Endodermal cell (in vitro differentiated cells): ENCODE measurements around the gene SH3GL2. TPM values are rescaled to one million over a fixed set of nuclear protein-coding genes. Genes with fewer than 3 reads are reported as not detected.

Experiments
- DNase-seq: peaks from one replicate; pipeline ENCODE4 v3.0.0-alpha.2; 2017
- H3K27ac ChIP-seq: 2 replicates; pipeline ENCODE4 v1.5.1; 2013; ENCODE audit warnings: mild to moderate bottlenecking, low read depth, low read length, moderate library complexity
- H3K27me3 ChIP-seq: 2 replicates; pipeline ENCODE4 v1.6.1; 2013; ENCODE audit warnings: mild to moderate bottlenecking, low read length, moderate library complexity; ENCODE audit not compliant: insufficient read depth, control insufficient read depth, poor library complexity, severe bottlenecking
- H3K36me3 ChIP-seq: 2 replicates; pipeline ENCODE4 v1.7.0; 2013; ENCODE audit warnings: mild to moderate bottlenecking, low read length, moderate library complexity; ENCODE audit not compliant: control insufficient read depth, insufficient read depth
- H3K4me1 ChIP-seq: one replicate; pipeline ENCODE4 v1.7.0; 2013; ENCODE audit warnings: low read length; ENCODE audit not compliant: control insufficient read depth, insufficient read depth
- H3K4me3 ChIP-seq: 2 replicates; pipeline ENCODE4 v1.5.1; 2013; ENCODE audit warnings: mild to moderate bottlenecking, low read length, moderate library complexity
- H3K9ac ChIP-seq: 2 replicates; pipeline ENCODE4 v1.6.1; 2013; ENCODE audit warnings: mild to moderate bottlenecking, low read length, moderate library complexity; ENCODE audit not compliant: poor library complexity, severe bottlenecking; ENCODE audit errors: extremely low read depth
- H3K9me3 ChIP-seq: 2 replicates; pipeline ENCODE4 v1.6.1; 2013; ENCODE audit warnings: mild to moderate bottlenecking, low read length, moderate library complexity; ENCODE audit not compliant: control insufficient read depth
- H3K27ac Mint-ChIP-seq: 2 replicates; pipeline ENCODE4 v1.8.0; 2020; ENCODE audit warnings: mixed read lengths
- H3K27me3 Mint-ChIP-seq: 2 replicates; pipeline ENCODE4 v1.8.0; 2021; ENCODE audit warnings: mild to moderate bottlenecking, mixed read lengths; ENCODE audit not compliant: insufficient read depth
- H3K36me3 Mint-ChIP-seq: 2 replicates; pipeline ENCODE4 v1.8.0; 2020; ENCODE audit warnings: low read depth, mixed read lengths
- H3K4me1 Mint-ChIP-seq: 2 replicates; pipeline ENCODE4 v1.8.0; 2020; ENCODE audit warnings: mixed read lengths
- H3K4me3 Mint-ChIP-seq: 2 replicates; pipeline ENCODE4 v1.8.0; 2020; ENCODE audit warnings: mild to moderate bottlenecking, moderate library complexity, mixed read lengths
- H3K9me3 Mint-ChIP-seq: 2 replicates; pipeline ENCODE4 v1.8.0; 2020; ENCODE audit warnings: mild to moderate bottlenecking, mixed read lengths
- CTCF ChIP-seq: fragments of 200-600 bp; sonication (generic); conservative IDR thresholded peaks from 2 replicates; pipeline ENCODE4 v1.5.0; 2021; ENCODE audit warnings: antibody characterized with exemption, mild to moderate bottlenecking
- WGBS, 2 experiments: methylation state at CpG; one replicate each; pipeline versions ENCODE4 v1.1.5 to v1.1.7; 2013; ENCODE audit warnings: missing lambda C conversion rate in 2 of 2, mixed read lengths in 1 of 2; ENCODE audit not compliant: insufficient coverage in 1 of 2, insufficient read length in 1 of 2; 5-methylcytosine and 5-hydroxymethylcytosine counted together
- total RNA-seq, 2 donors: library from RNA; stranded (reverse); fragmentation: NEBNext Ultra II Directional in 1 of 2; extraction: Animal tissue kit (Norgen Biotek cat#: 25700) in 1 of 2; gene quantifications; 2 replicates in 1 of 2; 3 replicates in 1 of 2; pipeline ENCODE4 v1.2.1, GENCODE V29; 2021

Gene SH3GL2
- total RNA-seq, 2 donors from 2014 or later: 3.7 to 7.7 TPM

- no peak overlapping the region for H3K9ac ChIP-seq
- Mint-ChIP-seq H3K27me3 (no peaks in the 10 kb centered on the region), H3K9me3 (no peaks in the 10 kb centered on the region), H3K27ac (no peak overlapping the region), H3K4me1 (peaks cover 6% of the 10 kb centered on the region), H3K4me3 (no peak overlapping the region), H3K36me3 (no peaks in the 10 kb centered on the region)
- TF ChIP-seq CTCF: peak; percentile 46
- no peaks in the 10 kb centered on the region for H3K36me3 ChIP-seq
- no peaks in the 10 kb centered on the region for H3K4me1 ChIP-seq
- peaks cover 9% of the 10 kb centered on the region for H3K27me3 ChIP-seq
- WGBS, 2 experiments: 90 to 91% methylated on average over 4 of the region's 4 CpGs
- no peaks in the 10 kb centered on the region for H3K9me3 ChIP-seq
- DNase-seq: no peak
- H3K4me3 ChIP-seq: no peak overlapping the region
- H3K27ac ChIP-seq: no peak overlapping the region
These were observed 234.9 kb downstream of the SH3GL2 start for GRCh38 chr9:17813798-17814197.

- Histone ChIP-seq H3K9me3 (no peaks in the 10 kb centered on the region), H3K9ac (no peak overlapping the region), H3K27me3 (no peaks in the 10 kb centered on the region), H3K36me3 (no peaks in the 10 kb centered on the region), H3K4me3 (no peak overlapping the region), H3K4me1 (no peaks in the 10 kb centered on the region), H3K27ac (no peak overlapping the region)
- H3K27me3 Mint-ChIP-seq: no peaks in the 10 kb centered on the region
- no peak for DNase-seq
- H3K4me1 Mint-ChIP-seq: peaks cover 6% of the 10 kb centered on the region
- TF ChIP-seq CTCF: no peak
- no peak overlapping the region for H3K27ac Mint-ChIP-seq
- 93% methylated on average over 1 of the region's 1 CpG; no CpG with 5 or more reads in 1 of the 2 experiments for WGBS, 2 experiments
- H3K4me3 Mint-ChIP-seq: no peak overlapping the region
- no peaks in the 10 kb centered on the region for H3K36me3 Mint-ChIP-seq
- H3K9me3 Mint-ChIP-seq: no peaks in the 10 kb centered on the region
These were observed 237.7 kb downstream of the SH3GL2 start for GRCh38 chr9:17816431-17817027.

GRCh38 chr9:17824191-17824590 lies 245.3 kb downstream of the SH3GL2 start:
- Mint-ChIP-seq H3K27ac (no peak overlapping the region), H3K4me1 (no peaks in the 10 kb centered on the region), H3K27me3 (no peaks in the 10 kb centered on the region), H3K9me3 (no peaks in the 10 kb centered on the region), H3K36me3 (no peaks in the 10 kb centered on the region), H3K4me3 (no peak overlapping the region)
- H3K4me1 ChIP-seq: no peaks in the 10 kb centered on the region
- H3K9me3 ChIP-seq: no peaks in the 10 kb centered on the region
- TF ChIP-seq CTCF: peak; percentile 46
- no peaks in the 10 kb centered on the region for H3K36me3 ChIP-seq
- WGBS, 2 experiments: 14 to 74% methylated on average over 1 of the region's 1 CpG
- H3K4me3 ChIP-seq: no peak overlapping the region
- H3K9ac ChIP-seq: no peak overlapping the region
- no peaks in the 10 kb centered on the region for H3K27me3 ChIP-seq
- H3K27ac ChIP-seq: no peak overlapping the region
- no peak for DNase-seq
